Measurements from ENCODE around the gene HID1.

DNA sequence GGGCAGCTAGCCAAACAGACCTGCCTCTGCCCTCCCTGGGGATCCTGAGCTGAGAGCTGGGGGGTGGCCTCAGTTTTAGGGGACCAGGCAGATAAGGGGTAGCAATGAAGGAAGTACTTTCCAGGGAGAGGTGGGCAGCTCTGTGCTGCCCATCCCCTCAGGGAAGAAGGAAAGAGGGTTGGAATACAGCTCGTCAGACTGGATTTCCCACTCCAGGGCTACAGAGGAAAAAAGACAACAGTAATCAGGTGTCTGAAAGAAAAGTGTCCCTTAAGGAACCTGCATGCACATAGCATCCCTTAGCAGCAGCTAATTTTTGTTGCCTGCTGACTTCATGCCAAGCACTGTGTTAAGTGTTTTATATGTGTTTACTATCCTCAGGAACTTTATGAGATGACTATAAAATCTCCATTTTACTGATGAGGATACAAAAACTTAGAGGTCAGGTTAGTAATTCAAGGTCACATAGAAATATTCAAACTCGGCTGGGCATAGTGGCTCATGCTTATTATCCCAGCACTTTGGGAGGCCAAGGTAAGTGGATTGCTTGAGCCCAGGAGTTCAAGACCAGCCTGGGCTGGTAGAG, 36.7 kb upstream of the HID1 start:
- TF ChIP-seq GATA3 (IDR thresholded peaks at IDR 0.05; ENCODE audit: low read depth, low read length) (no peak), GATA2 (IDR thresholded peaks at IDR 0.05; ENCODE audit: low read depth, low read length) (no peak)
